ENCODE results near the gene IL17A.

Gene IL17A

GRCh38 chr6:52186075-52186474, at the start of gene IL17A:
TSS of gene IL17A (plus strand) at chr6:52186375. CDS start at chr6:52186432, 57 bp downstream.
- in situ Hi-C loops (cut with HindIII; ENCODE audit: low pct_unique_long_range_greater_than_20kb, low sequenced_read_pairs): no loop called here
- no peak for TF ChIP-seq JUND (IDR thresholded peaks at IDR 0.05; ENCODE audit: low read depth)
- no peak for DNase-seq (ENCODE audit: low read depth in 1 of 2, low spot score in 1 of 2)

DNA sequence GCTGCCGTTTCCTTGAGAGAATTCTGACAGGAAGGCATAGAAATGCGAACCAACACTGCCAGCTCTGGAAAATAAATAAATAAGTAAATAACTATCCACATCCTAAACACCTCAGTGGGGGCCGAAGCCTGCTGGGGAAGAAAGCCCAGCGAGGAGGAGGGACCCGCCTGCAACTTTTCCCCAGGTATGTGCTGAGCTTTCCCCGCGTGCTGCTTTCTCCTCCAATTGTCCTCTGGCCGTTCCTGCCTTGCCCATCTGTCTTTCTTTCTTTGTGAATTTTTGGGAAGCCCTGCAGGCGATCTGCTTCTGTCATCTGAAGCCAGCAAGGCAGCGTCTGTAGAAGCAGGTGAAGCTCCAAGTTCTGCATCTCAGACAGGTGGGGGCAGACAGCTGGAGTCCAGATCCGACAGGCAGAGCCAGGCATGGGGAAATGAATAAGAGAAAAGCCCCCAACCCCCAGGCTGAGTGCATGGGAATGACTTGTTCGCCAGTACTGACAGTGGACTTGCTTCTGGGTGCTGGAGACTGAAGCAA, 49.2 kb upstream of the IL17A start:
- TF ChIP-seq JUND (IDR thresholded peaks at IDR 0.05; ENCODE audit: low read depth): no peak
- DNase-seq (ENCODE audit: low read depth in 1 of 2, low spot score in 1 of 2): no peak
- in situ Hi-C loops (cut with HindIII; ENCODE audit: low pct_unique_long_range_greater_than_20kb, low sequenced_read_pairs): no loop called here

- no peak for DNase-seq (ENCODE audit: low read depth in 1 of 2, low spot score in 1 of 2)
- no peak for TF ChIP-seq JUND (IDR thresholded peaks at IDR 0.05; ENCODE audit: low read depth)
- in situ Hi-C loops (cut with HindIII; ENCODE audit: low pct_unique_long_range_greater_than_20kb, low sequenced_read_pairs): no loop called here
Measured at GRCh38 chr6:52138284-52138683, 47.9 kb upstream of the IL17A start.

GRCh38 chr6:52139985-52140680, 46.0 kb upstream of the IL17A start:
- no peak for TF ChIP-seq JUND (IDR thresholded peaks at IDR 0.05; ENCODE audit: low read depth)
- no peak for DNase-seq (ENCODE audit: low read depth in 1 of 2, low spot score in 1 of 2)
- in situ Hi-C loops (cut with HindIII; ENCODE audit: low pct_unique_long_range_greater_than_20kb, low sequenced_read_pairs): no loop called here

GRCh38 chr6:52141596-52141995, 44.6 kb upstream of the IL17A start:
- TF ChIP-seq JUND (IDR thresholded peaks at IDR 0.05; ENCODE audit: low read depth): no peak
- in situ Hi-C loops (cut with HindIII; ENCODE audit: low pct_unique_long_range_greater_than_20kb, low sequenced_read_pairs): no loop called here
- DNase-seq (ENCODE audit: low read depth in 1 of 2, low spot score in 1 of 2): no peak

GRCh38 chr6:52142556-52142955, 43.6 kb upstream of the IL17A start:
- no peak for DNase-seq (ENCODE audit: low read depth in 1 of 2, low spot score in 1 of 2)
- TF ChIP-seq JUND (IDR thresholded peaks at IDR 0.05; ENCODE audit: low read depth): no peak
- in situ Hi-C loops (cut with HindIII; ENCODE audit: low pct_unique_long_range_greater_than_20kb, low sequenced_read_pairs): no loop called here

- TF ChIP-seq JUND (IDR thresholded peaks at IDR 0.05; ENCODE audit: low read depth): no peak
- in situ Hi-C loops (cut with HindIII; ENCODE audit: low pct_unique_long_range_greater_than_20kb, low sequenced_read_pairs): no loop called here
- no peak for DNase-seq (ENCODE audit: low read depth in 1 of 2, low spot score in 1 of 2)
Measured at GRCh38 chr6:52143551-52143950, 42.6 kb upstream of the IL17A start.

GRCh38 chr6:52144196-52145076, 41.7 kb upstream of the IL17A start:
- in situ Hi-C loops (cut with HindIII; ENCODE audit: low pct_unique_long_range_greater_than_20kb, low sequenced_read_pairs): no loop called here
- TF ChIP-seq JUND (IDR thresholded peaks at IDR 0.05; ENCODE audit: low read depth): no peak
- peak in 1 of 2 experiments; percentile 9 for DNase-seq (ENCODE audit: low read depth in 1 of 2, low spot score in 1 of 2)

DNA sequence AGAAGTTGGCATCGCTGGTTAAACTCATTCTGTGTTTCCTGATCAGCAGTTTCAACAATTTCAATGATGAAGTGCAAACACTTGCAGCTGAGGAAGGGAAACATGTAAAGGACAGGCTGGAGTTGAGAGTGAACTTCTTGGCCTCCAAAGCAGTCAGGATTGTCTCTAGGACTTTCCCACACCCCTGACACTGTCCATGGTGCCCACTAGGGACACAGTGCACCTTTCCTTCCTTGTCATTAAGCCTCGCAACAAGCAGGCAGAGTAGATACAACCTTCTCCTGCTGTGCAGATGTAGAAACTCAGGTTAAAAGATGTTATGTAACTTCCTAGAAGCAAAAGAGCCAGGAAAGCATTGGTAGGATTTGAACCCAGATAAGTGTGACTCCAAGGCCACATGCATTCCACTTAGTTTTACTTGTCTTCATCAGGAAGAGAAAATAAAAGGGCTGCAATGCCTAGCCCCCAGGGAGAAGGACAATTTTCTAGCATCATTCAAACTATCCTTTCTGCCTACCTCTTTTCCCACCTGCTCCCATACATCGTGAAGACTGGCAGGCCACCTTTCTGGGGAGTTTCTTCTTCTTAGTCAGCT, 39.2 kb upstream of the IL17A start:
- in situ Hi-C loops (cut with HindIII; ENCODE audit: low pct_unique_long_range_greater_than_20kb, low sequenced_read_pairs): no loop called here
- peak in 1 of 2 experiments; percentile 26 for DNase-seq (ENCODE audit: low read depth in 1 of 2, low spot score in 1 of 2)
- no peak for TF ChIP-seq JUND (IDR thresholded peaks at IDR 0.05; ENCODE audit: low read depth)

GRCh38 chr6:52149076-52149475, 37.1 kb upstream of the IL17A start:
- in situ Hi-C loops (cut with HindIII; ENCODE audit: low pct_unique_long_range_greater_than_20kb, low sequenced_read_pairs): no loop called here

DNA sequence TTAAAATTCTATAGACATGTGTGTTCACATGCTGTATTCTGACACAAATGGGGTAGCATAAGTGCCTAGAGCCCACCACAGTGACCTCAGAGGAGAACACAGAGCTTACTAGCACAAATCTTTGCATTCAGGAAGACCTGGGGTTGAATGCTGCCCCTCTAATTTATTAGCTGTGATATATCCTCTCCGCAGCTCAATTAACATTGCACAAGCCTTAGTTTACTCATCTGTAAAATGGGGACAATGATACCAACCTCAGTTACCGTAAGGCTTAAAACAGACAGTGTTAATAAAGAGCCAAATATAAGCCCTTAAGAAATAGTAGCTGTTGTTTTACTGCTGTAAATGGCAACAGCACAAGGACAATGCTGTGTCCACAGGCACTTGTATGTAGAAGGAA, 36.2 kb upstream of the IL17A start:
- in situ Hi-C loops (cut with HindIII; ENCODE audit: low pct_unique_long_range_greater_than_20kb, low sequenced_read_pairs): no loop called here
- TF ChIP-seq JUND (IDR thresholded peaks at IDR 0.05; ENCODE audit: low read depth): no peak
- no peak for DNase-seq (ENCODE audit: low read depth in 1 of 2, low spot score in 1 of 2)

More at GRCh38 chr6:52149076-52149475, 37.1 kb upstream of the IL17A start:
- DNase-seq (ENCODE audit: low read depth in 1 of 2, low spot score in 1 of 2): no peak
- no peak for TF ChIP-seq JUND (IDR thresholded peaks at IDR 0.05; ENCODE audit: low read depth)

DNA sequence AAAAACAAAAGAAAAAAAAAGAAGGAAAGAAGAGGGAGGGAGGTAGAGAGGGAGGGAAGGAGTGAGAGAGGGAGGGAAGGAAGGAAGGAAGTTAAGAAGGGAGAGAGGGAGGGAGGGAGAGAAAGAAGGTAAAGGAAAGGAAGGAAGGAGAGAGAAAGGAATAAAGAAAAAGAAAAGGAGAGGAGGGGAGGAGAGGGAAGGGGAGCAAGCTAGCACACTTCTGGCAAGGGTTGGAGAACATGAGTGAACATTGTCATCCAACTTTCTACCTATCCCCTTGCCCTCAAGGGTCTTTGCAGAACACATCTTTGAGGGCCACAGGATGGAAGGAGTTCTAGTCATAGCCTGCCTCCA, 34.1 kb upstream of the IL17A start:
- no peak for TF ChIP-seq JUND (IDR thresholded peaks at IDR 0.05; ENCODE audit: low read depth)
- in situ Hi-C loops (cut with HindIII; ENCODE audit: low pct_unique_long_range_greater_than_20kb, low sequenced_read_pairs): no loop called here
- no peak for DNase-seq (ENCODE audit: low read depth in 1 of 2, low spot score in 1 of 2)
